Fibroblast of pulmonary artery (primary cell): ENCODE results near the gene CEP57.

Source experiments
- DNase-seq: peaks from one replicate; pipeline ENCODE4 v3.0.0-alpha.2; 2010; ENCODE audit warnings: low read depth
- H3K4me3 ChIP-seq: replicated peaks from 2 replicates; pipeline ENCODE4 v1.5.1; 2011; ENCODE audit warnings: low read depth, mild to moderate bottlenecking, control low read depth, low read length, moderate library complexity
- CTCF ChIP-seq: IDR thresholded peaks from 2 replicates; pipeline ENCODE4 v1.5.1; 2011; ENCODE audit warnings: mild to moderate bottlenecking, control low read depth, low read length, inconsistent platforms; ENCODE audit errors: missing control alignments

Gene CEP57

DNA sequence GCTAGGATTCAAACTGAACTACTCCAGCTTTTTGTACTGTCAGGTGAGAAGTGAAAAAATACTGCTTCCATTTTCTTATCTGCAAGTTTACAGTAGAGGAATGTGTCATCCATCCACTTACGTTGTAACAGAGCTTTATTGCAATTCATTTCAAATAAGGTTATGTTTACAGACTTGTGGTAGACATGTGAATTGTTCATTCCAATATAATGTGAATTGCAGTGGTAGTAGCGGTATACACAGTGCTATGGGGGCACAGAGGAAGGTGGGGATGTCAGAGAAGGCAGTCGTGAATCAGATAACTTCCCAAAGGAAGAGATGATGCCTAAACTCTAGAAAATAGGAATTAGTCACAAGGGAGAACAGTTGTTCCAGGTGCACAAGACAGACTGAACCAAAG is 42.5 kb downstream of the CEP57 start:
- no peak for TF ChIP-seq CTCF
- DNase-seq: peak; percentile 29
- H3K4me3 ChIP-seq: no peak overlapping the region

GRCh38 chr11:95833378-95833777 is 43.1 kb downstream of the CEP57 start:
- TF ChIP-seq CTCF: no peak
- H3K4me3 ChIP-seq: no peak overlapping the region
- DNase-seq: no peak

- no peak overlapping the region for H3K4me3 ChIP-seq
- no peak for TF ChIP-seq CTCF
- DNase-seq: no peak
Measured at GRCh38 chr11:95835351-95835750, 45.1 kb downstream of the CEP57 start.

DNA sequence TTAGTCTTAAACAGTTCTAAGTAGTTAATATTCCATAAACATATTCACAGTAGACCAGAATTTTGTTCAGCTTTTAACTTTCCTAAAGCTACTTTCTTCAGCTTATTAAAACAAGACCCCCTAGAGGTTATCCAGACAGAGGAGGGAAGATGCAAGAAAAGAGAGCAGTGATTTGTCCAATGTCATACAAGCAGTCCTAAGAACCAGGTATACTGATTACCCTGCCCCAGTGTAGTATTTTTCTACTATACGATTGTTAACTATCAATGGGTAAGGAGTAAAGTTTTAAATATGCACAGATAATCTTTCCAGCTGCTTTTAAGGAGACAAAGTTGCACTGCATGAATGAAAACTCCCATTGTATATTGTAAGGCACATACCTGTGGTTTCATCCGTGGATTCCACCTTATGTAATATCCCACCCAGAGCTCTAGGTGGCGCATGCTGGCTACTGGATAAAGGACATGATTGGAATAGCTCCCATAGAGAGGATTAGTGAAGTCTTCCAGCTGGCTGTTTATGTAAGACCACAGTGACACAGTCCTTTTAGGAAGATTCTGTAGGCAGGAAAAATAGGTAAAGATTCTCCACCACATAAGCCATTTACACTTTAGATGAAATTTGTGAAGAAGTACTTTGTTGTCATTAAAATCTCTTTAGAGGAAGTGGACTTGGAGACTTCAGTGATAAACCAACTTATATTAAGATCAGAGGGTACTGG is 45.6 kb downstream of the CEP57 start:
- H3K4me3 ChIP-seq: no peak overlapping the region
- peak; percentile 93 for DNase-seq
- TF ChIP-seq CTCF: peak; percentile 96

DNA sequence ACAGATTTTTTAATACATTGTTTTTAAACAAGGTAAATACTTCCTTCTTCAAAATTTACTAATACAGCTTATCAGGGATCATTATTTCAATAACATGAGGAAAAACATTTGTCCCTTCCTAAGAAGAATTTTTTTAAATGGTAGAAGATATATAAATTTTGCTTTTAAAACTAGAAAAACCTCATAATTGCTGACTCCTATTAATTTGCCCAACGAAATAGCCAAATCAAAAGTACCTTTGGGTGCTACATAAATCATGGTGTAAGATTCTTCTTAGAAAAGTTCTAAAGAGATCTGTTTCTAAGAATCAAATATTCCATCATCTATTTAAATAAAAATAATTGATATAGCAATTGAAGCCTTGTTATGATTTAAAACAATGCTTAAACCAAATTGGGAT is 54.9 kb downstream of the CEP57 start:
- no peak for TF ChIP-seq CTCF
- DNase-seq: no peak
- no peak overlapping the region for H3K4me3 ChIP-seq

GRCh38 chr11:95849087-95849825 is 59.0 kb downstream of the CEP57 start:
- no peak overlapping the region for H3K4me3 ChIP-seq
- TF ChIP-seq CTCF: peak; percentile 72
- peak; percentile 88 for DNase-seq
